IgD-negative memory B cell (primary cell): ENCODE data around the gene PGM5. TPM values are rescaled to one million over a fixed set of nuclear protein-coding genes. Genes with fewer than 3 reads are reported as not detected.
"Not testable (repeated sequence)": the region's sequence is repeated elsewhere in the genome, so short reads cannot be mapped to it uniquely, and the experiment has no call there.

ENCODE experiments used
- H3K27ac Mint-ChIP-seq, 3 donors: one replicate each; pipeline ENCODE4 v1.8.0; 2020 to 2022; ENCODE audit warnings: mild to moderate bottlenecking in 3 of 3, mixed read lengths in 3 of 3, moderate library complexity in 1 of 3
- H3K27me3 Mint-ChIP-seq: one replicate; pipeline ENCODE4 v1.8.0; 2021; ENCODE audit warnings: mixed read lengths
- H3K36me3 Mint-ChIP-seq: one replicate; pipeline ENCODE4 v1.8.0; 2020; ENCODE audit warnings: mild to moderate bottlenecking, mixed read lengths
- H3K4me1 Mint-ChIP-seq, 3 donors: one replicate each; pipeline ENCODE4 v1.8.0; 2020 to 2022; ENCODE audit warnings: mixed read lengths in 3 of 3, mild to moderate bottlenecking in 1 of 3
- H3K4me3 Mint-ChIP-seq, 4 donors: one replicate each; pipeline ENCODE4 v1.8.0; 2020 to 2022; ENCODE audit warnings: mild to moderate bottlenecking in 4 of 4, mixed read lengths in 4 of 4, moderate library complexity in 3 of 4
- H3K9me3 Mint-ChIP-seq, 3 donors: one replicate each; pipeline ENCODE4 v1.8.0; 2020 to 2021; ENCODE audit warnings: mixed read lengths in 3 of 3, mild to moderate bottlenecking in 1 of 3
- polyA plus RNA-seq: library from polyadenylated mRNA; unstranded; fragments of 300-500 nt; fragmentation: Illumina TruSeq; gene quantifications from one replicate; pipeline ENCODE4 v1.2.3, GENCODE V29; 2021

Gene PGM5
- polyA plus RNA-seq, 1 donor from 2014 or later, result not detected

- H3K4me1 Mint-ChIP-seq, H3K9me3 Mint-ChIP-seq, H3K27ac Mint-ChIP-seq, H3K27me3 Mint-ChIP-seq, H3K4me3 Mint-ChIP-seq, H3K36me3 Mint-ChIP-seq: not testable (repeated sequence)
Observed at GRCh38 chr9:68351689-68352088, 4.7 kb upstream of the PGM5 start.

GRCh38 chr9:68355993-68356379, 425 bp upstream of the PGM5 start:
- not testable (repeated sequence) for H3K36me3 Mint-ChIP-seq, H3K9me3 Mint-ChIP-seq, H3K4me1 Mint-ChIP-seq, H3K27me3 Mint-ChIP-seq
- Mint-ChIP-seq H3K4me3 (peak overlapping the region; percentile 55 to 84 (median 76)), H3K27ac (peak overlapping the region in 1 of 3 donors; percentile 73)

- H3K27ac Mint-ChIP-seq, H3K4me1 Mint-ChIP-seq, H3K36me3 Mint-ChIP-seq, H3K27me3 Mint-ChIP-seq, H3K9me3 Mint-ChIP-seq: not testable (repeated sequence)
- peak overlapping the region in 3 of 4 donors; percentile 53 to 61 (median 60) for H3K4me3 Mint-ChIP-seq
Observed at GRCh38 chr9:68357119-68357714, 806 bp downstream of the PGM5 start.

GRCh38 chr9:68366933-68367547, 10.6 kb downstream of the PGM5 start:
- not testable (repeated sequence) for H3K27ac Mint-ChIP-seq, H3K4me3 Mint-ChIP-seq, H3K4me1 Mint-ChIP-seq, H3K27me3 Mint-ChIP-seq, H3K36me3 Mint-ChIP-seq, H3K9me3 Mint-ChIP-seq

GRCh38 chr9:68375789-68376188, 19.4 kb downstream of the PGM5 start:
- H3K27ac Mint-ChIP-seq, H3K4me1 Mint-ChIP-seq, H3K4me3 Mint-ChIP-seq, H3K9me3 Mint-ChIP-seq, H3K27me3 Mint-ChIP-seq, H3K36me3 Mint-ChIP-seq: not testable (repeated sequence)

GRCh38 chr9:68377723-68378122, 21.3 kb downstream of the PGM5 start:
- H3K9me3 Mint-ChIP-seq, H3K4me3 Mint-ChIP-seq, H3K27ac Mint-ChIP-seq, H3K27me3 Mint-ChIP-seq, H3K36me3 Mint-ChIP-seq, H3K4me1 Mint-ChIP-seq: not testable (repeated sequence)

- H3K4me3 Mint-ChIP-seq, H3K27me3 Mint-ChIP-seq: not testable (repeated sequence)
Observed at GRCh38 chr9:68383894-68384293, 27.5 kb downstream of the PGM5 start.

GRCh38 chr9:68389558-68389957, 33.1 kb downstream of the PGM5 start:
- H3K4me3 Mint-ChIP-seq, H3K27ac Mint-ChIP-seq, H3K9me3 Mint-ChIP-seq, H3K36me3 Mint-ChIP-seq, H3K27me3 Mint-ChIP-seq, H3K4me1 Mint-ChIP-seq: not testable (repeated sequence)

More at GRCh38 chr9:68383894-68384293, 27.5 kb downstream of the PGM5 start:
- not testable (repeated sequence) for H3K9me3 Mint-ChIP-seq, H3K27ac Mint-ChIP-seq, H3K36me3 Mint-ChIP-seq, H3K4me1 Mint-ChIP-seq

- not testable (repeated sequence) for H3K27ac Mint-ChIP-seq, H3K27me3 Mint-ChIP-seq, H3K4me3 Mint-ChIP-seq, H3K36me3 Mint-ChIP-seq, H3K9me3 Mint-ChIP-seq, H3K4me1 Mint-ChIP-seq
Observed at GRCh38 chr9:68390737-68391136, 34.3 kb downstream of the PGM5 start.

GRCh38 chr9:68396411-68397094, 40.1 kb downstream of the PGM5 start:
- H3K9me3 Mint-ChIP-seq, H3K4me3 Mint-ChIP-seq, H3K36me3 Mint-ChIP-seq, H3K27ac Mint-ChIP-seq, H3K27me3 Mint-ChIP-seq, H3K4me1 Mint-ChIP-seq: not testable (repeated sequence)

- H3K27ac Mint-ChIP-seq, H3K4me1 Mint-ChIP-seq, H3K36me3 Mint-ChIP-seq, H3K27me3 Mint-ChIP-seq, H3K4me3 Mint-ChIP-seq, H3K9me3 Mint-ChIP-seq: not testable (repeated sequence)
Observed at GRCh38 chr9:68397095-68397423, 40.6 kb downstream of the PGM5 start.

GRCh38 chr9:68397796-68398195, 41.4 kb downstream of the PGM5 start:
- not testable (repeated sequence) for H3K4me1 Mint-ChIP-seq, H3K36me3 Mint-ChIP-seq, H3K9me3 Mint-ChIP-seq, H3K27me3 Mint-ChIP-seq, H3K27ac Mint-ChIP-seq, H3K4me3 Mint-ChIP-seq

GRCh38 chr9:68398324-68398723, 41.9 kb downstream of the PGM5 start:
- H3K36me3 Mint-ChIP-seq, H3K9me3 Mint-ChIP-seq, H3K4me3 Mint-ChIP-seq, H3K27ac Mint-ChIP-seq, H3K27me3 Mint-ChIP-seq, H3K4me1 Mint-ChIP-seq: not testable (repeated sequence)

- H3K27me3 Mint-ChIP-seq, result not testable (repeated sequence)
Observed at GRCh38 chr9:68404421-68405185, 48.2 kb downstream of the PGM5 start.

GRCh38 chr9:68411865-68412264, 55.5 kb downstream of the PGM5 start:
- H3K4me1 Mint-ChIP-seq, H3K27me3 Mint-ChIP-seq, H3K4me3 Mint-ChIP-seq, H3K9me3 Mint-ChIP-seq, H3K27ac Mint-ChIP-seq, H3K36me3 Mint-ChIP-seq: not testable (repeated sequence)

More at GRCh38 chr9:68404421-68405185, 48.2 kb downstream of the PGM5 start:
- H3K27ac Mint-ChIP-seq, H3K4me1 Mint-ChIP-seq, H3K4me3 Mint-ChIP-seq, H3K9me3 Mint-ChIP-seq, H3K36me3 Mint-ChIP-seq: not testable (repeated sequence)

GRCh38 chr9:68412754-68413153, 56.3 kb downstream of the PGM5 start:
- not testable (repeated sequence) for H3K36me3 Mint-ChIP-seq, H3K4me3 Mint-ChIP-seq, H3K9me3 Mint-ChIP-seq, H3K27ac Mint-ChIP-seq, H3K4me1 Mint-ChIP-seq, H3K27me3 Mint-ChIP-seq
